Measurements from ENCODE around the gene TKTL1. TPM values are rescaled to one million over a fixed set of nuclear protein-coding genes. Genes with fewer than 3 reads are reported as not detected.
"Not testable (repeated sequence)": the region's sequence is repeated elsewhere in the genome, so short reads cannot be mapped to it uniquely, and the experiment has no call there.

Gene TKTL1
- 1 to 10 TPM; 4.2 to 5.2 TPM for total RNA-seq

GRCh38 chrX:154295664-154296310 is at the start of gene TKTL1:
TSS of gene TKTL1 (plus strand) at chrX:154295795. CDS start at chrX:154295860, 65 bp downstream.
- H3K27ac Mint-ChIP-seq: peak within 1 kb of the TSS; percentile 36
- H3K9me3 Mint-ChIP-seq: no peaks in the 10 kb centered on the region
- no peaks in the 10 kb centered on the region for H3K36me3 Mint-ChIP-seq (ENCODE audit: low read depth)
- no peaks in the 10 kb centered on the region for H3K4me1 Mint-ChIP-seq
- ChIA-PET CTCF (no interaction called here), POLR2A (no interaction called here)
- H3K4me3 Mint-ChIP-seq: no peak within 1 kb of the TSS
- DNase-seq: no peak
- no peaks in the 10 kb centered on the region for H3K27me3 Mint-ChIP-seq

- CTCF ChIA-PET; H3K36me3 Mint-ChIP-seq (ENCODE audit: low read depth); H3K9me3 Mint-ChIP-seq; H3K4me3 Mint-ChIP-seq; H3K27me3 Mint-ChIP-seq; POLR2A ChIA-PET; DNase-seq; H3K4me1 Mint-ChIP-seq: not testable (repeated sequence)
- peak overlapping the region; percentile 62 for H3K27ac Mint-ChIP-seq
These were observed 48.1 kb upstream of the TKTL1 start for GRCh38 chrX:154247377-154248045.

- H3K4me1 Mint-ChIP-seq; H3K9me3 Mint-ChIP-seq; H3K4me3 Mint-ChIP-seq; H3K27ac Mint-ChIP-seq; H3K36me3 Mint-ChIP-seq (ENCODE audit: low read depth); DNase-seq; CTCF ChIA-PET; POLR2A ChIA-PET; H3K27me3 Mint-ChIP-seq: not testable (repeated sequence)
These were observed 47.5 kb upstream of the TKTL1 start for GRCh38 chrX:154248076-154248475.

GRCh38 chrX:154257282-154257681 is 38.3 kb upstream of the TKTL1 start, which contains the start of gene OPN1MW3:
TSS of gene OPN1MW3 (plus strand) at chrX:154257582. CDS start at chrX:154257620, 38 bp downstream.
- H3K4me1 Mint-ChIP-seq; H3K36me3 Mint-ChIP-seq (ENCODE audit: low read depth); H3K27ac Mint-ChIP-seq; H3K9me3 Mint-ChIP-seq; CTCF ChIA-PET; POLR2A ChIA-PET; H3K4me3 Mint-ChIP-seq; H3K27me3 Mint-ChIP-seq; DNase-seq: not testable (repeated sequence)

- H3K4me1 Mint-ChIP-seq; DNase-seq; H3K36me3 Mint-ChIP-seq (ENCODE audit: low read depth); H3K9me3 Mint-ChIP-seq; H3K4me3 Mint-ChIP-seq; H3K27me3 Mint-ChIP-seq; CTCF ChIA-PET; H3K27ac Mint-ChIP-seq; POLR2A ChIA-PET: not testable (repeated sequence)
These were observed 36.9 kb upstream of the TKTL1 start for GRCh38 chrX:154258711-154259110.

- H3K27me3 Mint-ChIP-seq; H3K9me3 Mint-ChIP-seq; DNase-seq; POLR2A ChIA-PET; H3K4me3 Mint-ChIP-seq; H3K4me1 Mint-ChIP-seq; H3K27ac Mint-ChIP-seq; H3K36me3 Mint-ChIP-seq (ENCODE audit: low read depth); CTCF ChIA-PET: not testable (repeated sequence)
These were observed 32.5 kb upstream of the TKTL1 start for GRCh38 chrX:154263072-154263471.

- H3K4me1 Mint-ChIP-seq; CTCF ChIA-PET; H3K36me3 Mint-ChIP-seq (ENCODE audit: low read depth); DNase-seq; H3K4me3 Mint-ChIP-seq; H3K9me3 Mint-ChIP-seq; H3K27me3 Mint-ChIP-seq; POLR2A ChIA-PET; H3K27ac Mint-ChIP-seq: not testable (repeated sequence)
These were observed 26.4 kb upstream of the TKTL1 start for GRCh38 chrX:154269245-154269644.

GRCh38 chrX:154284489-154285338 is 10.9 kb upstream of the TKTL1 start:
- DNase-seq; H3K36me3 Mint-ChIP-seq (ENCODE audit: low read depth); H3K27me3 Mint-ChIP-seq; H3K27ac Mint-ChIP-seq; H3K4me3 Mint-ChIP-seq; CTCF ChIA-PET; POLR2A ChIA-PET; H3K9me3 Mint-ChIP-seq; H3K4me1 Mint-ChIP-seq: not testable (repeated sequence)

- H3K4me3 Mint-ChIP-seq; H3K9me3 Mint-ChIP-seq; H3K36me3 Mint-ChIP-seq (ENCODE audit: low read depth); H3K4me1 Mint-ChIP-seq; H3K27me3 Mint-ChIP-seq; CTCF ChIA-PET; H3K27ac Mint-ChIP-seq; DNase-seq; POLR2A ChIA-PET: not testable (repeated sequence)
These were observed 9.2 kb upstream of the TKTL1 start for GRCh38 chrX:154286406-154286805.

- ChIA-PET POLR2A (interaction anchor here (0.6 kb wide), 1 partner anchor 345 kb away, joined by 6 read pairs; no protein-coding TSS in a partner anchor), CTCF (interaction anchor here (0.6 kb wide), 1 partner anchor 8 kb away, joined by 3 read pairs; no protein-coding TSS in a partner anchor)
- H3K36me3 Mint-ChIP-seq (ENCODE audit: low read depth): no peaks in the 10 kb centered on the region
- no peak within 1 kb of the TSS for H3K27ac Mint-ChIP-seq
- no peaks in the 10 kb centered on the region for H3K27me3 Mint-ChIP-seq
- no peak for DNase-seq
- no peaks in the 10 kb centered on the region for H3K9me3 Mint-ChIP-seq
- no peak within 1 kb of the TSS for H3K4me3 Mint-ChIP-seq
- H3K4me1 Mint-ChIP-seq: no peaks in the 10 kb centered on the region
These were observed 612 bp upstream of the TKTL1 start, which contains the start of gene TEX28 for GRCh38 chrX:154294791-154295574. TSS of gene TEX28 (minus strand) at chrX:154295124. CDS start at chrX:154292117, 3,007 bp downstream.

GRCh38 chrX:154296731-154297130 is 1.1 kb downstream of the TKTL1 start:
- ChIA-PET POLR2A (no interaction called here), CTCF (interaction anchor here (0.6 to 1.5 kb wide), 4 partner anchors 9 to 1371 kb away, joined by 3 to 8 read pairs (median 3); no protein-coding TSS in a partner anchor)

GRCh38 chrX:154298312-154298711 is 2.7 kb downstream of the TKTL1 start:
- Mint-ChIP-seq H3K9me3 (no peaks in the 10 kb centered on the region), H3K36me3 (ENCODE audit: low read depth) (no peaks in the 10 kb centered on the region), H3K27me3 (no peaks in the 10 kb centered on the region), H3K4me1 (no peaks in the 10 kb centered on the region), H3K27ac (no peak overlapping the region), H3K4me3 (no peak overlapping the region)
- DNase-seq: no peak
- ChIA-PET POLR2A (no interaction called here), CTCF (interaction anchor here (0.7 to 1.3 kb wide), 2 partner anchors 10 to 28 kb away, joined by 3 to 7 read pairs; no protein-coding TSS in a partner anchor)

More at GRCh38 chrX:154296731-154297130, 1.1 kb downstream of the TKTL1 start:
- Mint-ChIP-seq H3K9me3 (no peaks in the 10 kb centered on the region), H3K36me3 (ENCODE audit: low read depth) (no peaks in the 10 kb centered on the region), H3K4me3 (no peak overlapping the region), H3K27ac (no peak overlapping the region), H3K27me3 (no peaks in the 10 kb centered on the region), H3K4me1 (no peaks in the 10 kb centered on the region)
- no peak for DNase-seq

Measured in activated CD4-positive, alpha-beta T cell treated with anti-CD3 and anti-CD28 coated beads, Interleukin-2, amount 10 ng/mL, durations not matched to agents 7 days and 5 days (primary cell).